Measurements from ENCODE around the gene ZNF668. TPM values are rescaled to one million over a fixed set of nuclear protein-coding genes. Genes with fewer than 3 reads are reported as not detected.

ZNF668 gene
- total and polyA plus RNA-seq, 2 of the 13 experiments (the other 11 are each of a cell fraction or from before 2014, with no cell fraction given), result 3.8 to 9.8 TPM

- TF ChIP-seq ARID3A (IDR thresholded peaks at IDR 0.05; ENCODE audit: low read depth, low read length), result no peak; the same call in 1 of the 2 replicates
- TF ChIP-seq GABPA (IDR thresholded peaks at IDR 0.05; ENCODE audit: low read depth, low read length), result peak; percentile 96
- TF ChIP-seq GABPA (CRISPR knock-in tag; IDR thresholded peaks at IDR 0.05; ENCODE audit: low read depth), result peak; percentile 98
- peak; percentile 62; the same call in 1 of the 2 replicates for TF ChIP-seq ZSCAN25 (CRISPR knock-in tag; IDR thresholded peaks at IDR 0.05)
- no peak; the same call in none of the 2 replicates for TF ChIP-seq AFF4 (CRISPR knock-in tag; IDR thresholded peaks at IDR 0.05)
- TF ChIP-seq PLRG1 (conservative IDR thresholded peaks at IDR 0.05), result no peak
- no peak for TF ChIP-seq DDIT3 (CRISPR knock-in tag; IDR thresholded peaks at IDR 0.05)
- peak; percentile 90; the same call in 1 of the 2 replicates for TF ChIP-seq ELF4 (CRISPR knock-in tag; IDR thresholded peaks at IDR 0.05; ENCODE audit: borderline replicate concordance)
- TF ChIP-seq MNT (IDR thresholded peaks at IDR 0.05), result peak; percentile 52
- TF ChIP-seq ZNF468 (CRISPR knock-in tag; IDR thresholded peaks at IDR 0.05), result no peak
- peak; percentile 78; the same call in 1 of the 2 replicates for TF ChIP-seq BORCS8-MEF2B (CRISPR knock-in tag; IDR thresholded peaks at IDR 0.05)
- TF ChIP-seq EHMT2 (IDR thresholded peaks at IDR 0.05; ENCODE audit: borderline replicate concordance, low read depth, low read length), result no peak
- peak; percentile 95 for TF ChIP-seq ETV5 (CRISPR knock-in tag; IDR thresholded peaks at IDR 0.05; ENCODE audit: borderline replicate concordance)
- peak; percentile 85; the same call in 1 of the 2 replicates for TF ChIP-seq ZSCAN5A (CRISPR knock-in tag; IDR thresholded peaks at IDR 0.05; ENCODE audit: borderline replicate concordance)
- TF ChIP-seq ZFP91 (CRISPR knock-in tag; IDR thresholded peaks at IDR 0.05; ENCODE audit: borderline replicate concordance), result peak; percentile 86
These were observed at the start of gene ZNF668, which contains the start of gene ZNF646 (continued) for GRCh38 chr16:31073970-31074813.

Data from HepG2 (cell line).